ENCODE data around the gene NAIF1. TPM values are rescaled to one million over a fixed set of nuclear protein-coding genes. Genes with fewer than 3 reads are reported as not detected.

NAIF1 gene
- total and polyA plus RNA-seq, 12 donors = 3.2 to 7.2 (median 5.5) TPM

DNA sequence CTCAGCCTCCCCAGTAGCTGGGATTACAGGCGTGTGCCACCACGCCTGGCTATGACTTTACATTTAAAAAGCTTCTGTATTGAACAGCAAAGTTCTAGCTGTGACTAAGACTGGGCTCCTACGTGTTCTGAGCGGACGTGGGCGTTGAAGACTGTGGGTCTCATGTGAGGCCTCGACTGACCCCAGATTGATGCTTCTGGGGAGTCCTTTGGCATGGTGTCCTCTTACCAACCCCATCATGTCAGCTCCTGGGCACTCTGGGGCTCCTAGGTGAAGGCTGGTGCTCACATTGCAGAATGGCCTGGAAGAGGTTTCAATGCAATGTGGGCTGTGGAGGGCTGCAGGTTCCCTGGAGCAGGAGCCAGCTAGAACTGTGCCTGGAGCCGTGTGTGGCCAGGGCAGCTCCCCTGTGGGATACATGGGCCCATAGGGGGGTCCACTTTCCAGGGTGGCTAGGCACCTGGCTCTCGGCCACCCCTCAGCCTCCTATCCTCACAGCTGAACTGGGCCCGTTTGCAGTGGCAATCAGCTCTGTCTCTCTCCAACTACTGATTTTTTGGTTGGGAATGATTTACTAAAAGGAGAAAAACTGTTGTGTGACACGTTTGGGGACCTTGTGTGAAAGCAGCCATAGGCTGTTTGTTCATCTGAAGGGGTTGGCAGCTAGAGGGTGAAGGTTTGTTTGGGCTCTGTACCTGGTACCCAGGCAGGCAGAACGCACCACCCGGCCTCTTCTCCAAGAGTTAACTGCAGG, 30.6 kb upstream of the NAIF1 start:
- peaks cover 0 to 26% (median 10%) of the 10 kb centered on the region in 9 donors for H3K36me3 ChIP-seq
- TF ChIP-seq, protein P1, sequence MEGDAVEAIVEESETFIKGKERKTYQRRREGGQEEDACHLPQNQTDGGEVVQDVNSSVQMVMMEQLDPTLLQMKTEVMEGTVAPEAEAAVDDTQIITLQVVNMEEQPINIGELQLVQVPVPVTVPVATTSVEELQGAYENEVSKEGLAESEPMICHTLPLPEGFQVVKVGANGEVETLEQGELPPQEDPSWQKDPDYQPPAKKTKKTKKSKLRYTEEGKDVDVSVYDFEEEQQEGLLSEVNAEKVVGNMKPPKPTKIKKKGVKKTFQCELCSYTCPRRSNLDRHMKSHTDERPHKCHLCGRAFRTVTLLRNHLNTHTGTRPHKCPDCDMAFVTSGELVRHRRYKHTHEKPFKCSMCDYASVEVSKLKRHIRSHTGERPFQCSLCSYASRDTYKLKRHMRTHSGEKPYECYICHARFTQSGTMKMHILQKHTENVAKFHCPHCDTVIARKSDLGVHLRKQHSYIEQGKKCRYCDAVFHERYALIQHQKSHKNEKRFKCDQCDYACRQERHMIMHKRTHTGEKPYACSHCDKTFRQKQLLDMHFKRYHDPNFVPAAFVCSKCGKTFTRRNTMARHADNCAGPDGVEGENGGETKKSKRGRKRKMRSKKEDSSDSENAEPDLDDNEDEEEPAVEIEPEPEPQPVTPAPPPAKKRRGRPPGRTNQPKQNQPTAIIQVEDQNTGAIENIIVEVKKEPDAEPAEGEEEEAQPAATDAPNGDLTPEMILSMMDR (IDR thresholded peaks at IDR 0.05) = no peak
- H3K27me3 ChIP-seq = no peaks in the 10 kb centered on the region
- peak overlapping the region in 8 of 10 donors; percentile 37 to 61 (median 57) for H3K4me3 ChIP-seq
- peak overlapping the region; percentile 70 to 97 (median 91) for H3K27ac ChIP-seq
- H3K9me3 ChIP-seq = no peaks in the 10 kb centered on the region
- DNase-seq (no peak), ATAC-seq (peak in 1 of 8 donors; percentile 9)
- 59 to 65% methylated on average over 13 of the region's 13 CpGs for WGBS, 2 donors
- H3K4me1 ChIP-seq = peaks cover 41 to 97% (median 77%) of the 10 kb centered on the region in 9 donors
- intact Hi-C loops (cut with DNase I) = no loop called here

DNA sequence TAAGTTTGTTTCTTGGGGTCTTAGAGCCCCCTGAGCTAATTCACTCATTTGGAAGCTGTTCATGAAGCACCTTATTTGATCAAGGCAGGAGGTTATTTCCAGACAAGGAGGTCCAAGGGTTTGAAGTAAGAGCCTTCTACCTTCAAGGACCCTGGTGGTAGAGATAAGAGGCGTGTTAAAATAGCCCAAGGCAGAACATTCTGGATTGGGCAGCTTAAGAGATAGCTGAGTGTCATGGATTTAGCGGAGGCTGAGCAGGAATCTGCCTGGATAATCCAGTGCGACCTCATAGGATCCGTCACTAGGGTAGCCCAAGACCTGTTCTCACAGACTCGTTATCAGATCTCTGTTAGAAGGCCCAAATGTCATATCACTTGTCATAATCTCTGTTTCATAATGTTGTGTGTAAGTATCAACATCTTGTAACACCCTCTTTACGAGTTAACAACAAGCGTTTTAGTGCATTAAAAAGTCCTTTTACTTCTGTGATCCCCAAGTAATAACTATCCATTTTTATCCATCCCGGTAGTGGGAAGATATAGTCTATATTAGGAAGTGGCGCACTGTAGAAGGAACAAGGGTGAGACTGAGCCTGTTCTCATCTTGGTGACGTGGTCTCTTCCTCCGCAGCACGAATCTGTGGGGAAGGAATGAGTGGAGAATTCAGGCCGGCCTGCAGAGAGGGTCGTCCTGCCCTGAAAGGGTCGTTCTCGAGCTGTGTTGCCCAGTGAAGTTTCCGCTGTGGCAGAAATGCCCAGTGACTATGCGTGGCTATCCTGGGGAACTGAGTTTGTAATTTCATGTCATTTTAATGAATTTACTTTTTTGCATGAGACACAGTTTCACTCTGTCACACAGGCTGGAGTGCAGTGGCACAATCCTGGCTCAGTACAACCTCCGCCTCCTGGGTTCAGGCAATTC, 29.8 kb upstream of the NAIF1 start:
- peaks cover 35 to 100% (median 76%) of the 10 kb centered on the region in 9 donors for H3K4me1 ChIP-seq
- no peak overlapping the region for H3K4me3 ChIP-seq
- H3K36me3 ChIP-seq = peaks cover 0 to 17% (median 6%) of the 10 kb centered on the region in 9 donors
- TF ChIP-seq, protein P1 (IDR thresholded peaks at IDR 0.05) = no peak
- 82 to 83% methylated on average over 19 of the region's 19 CpGs for WGBS, 2 donors
- intact Hi-C loops (cut with DNase I) = no loop called here
- no peaks in the 10 kb centered on the region for H3K9me3 ChIP-seq
- ATAC-seq (no peak), DNase-seq (no peak)
- H3K27ac ChIP-seq = peak overlapping the region in 8 of 10 donors; percentile 82 to 97 (median 92)
- no peaks in the 10 kb centered on the region for H3K27me3 ChIP-seq

DNA sequence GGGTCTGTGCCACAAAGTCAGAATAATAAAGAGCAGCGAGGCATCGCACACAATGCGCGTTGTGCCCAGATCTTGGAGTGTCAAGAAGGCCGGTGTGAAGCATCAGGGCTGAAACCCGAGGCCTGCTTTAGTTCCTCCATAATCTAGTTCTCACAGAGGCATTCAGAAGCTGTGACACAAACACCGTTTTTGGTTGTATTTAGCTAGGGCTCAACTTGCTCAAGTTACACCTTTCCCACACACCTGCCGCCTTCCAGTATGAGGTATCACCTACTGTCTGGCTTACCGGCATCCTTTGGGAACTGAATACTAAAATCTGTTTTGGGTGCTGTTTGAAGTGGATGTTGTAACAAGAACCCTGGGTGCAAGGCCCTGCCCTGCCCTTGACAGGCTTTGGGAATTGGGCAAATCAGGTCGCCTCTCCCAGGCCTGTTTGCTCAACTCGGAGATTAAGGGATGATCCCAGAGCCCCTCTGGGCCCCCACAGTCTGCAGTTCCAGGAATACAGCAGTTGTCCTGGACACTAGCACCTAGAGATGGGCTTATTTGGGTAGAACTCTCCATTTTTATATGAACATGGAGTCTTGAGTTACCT, 27.9 kb upstream of the NAIF1 start:
- DNase-seq = no peak
- intact Hi-C loops (cut with DNase I) = loop anchor here in 1 of 10 donors (1.0 kb wide), 1 partner anchor 27 kb away; the partner anchor contains the start of gene SLC25A25
- H3K4me3 ChIP-seq = no peak overlapping the region

More for the DNA sequence above, 27.9 kb upstream of the NAIF1 start:
- Histone ChIP-seq H3K27ac (peak overlapping the region; percentile 44 to 97 (median 86)), H3K9me3 (no peaks in the 10 kb centered on the region), H3K4me1 (peaks cover 24 to 96% (median 72%) of the 10 kb centered on the region in 9 donors), H3K36me3 (no peaks in the 10 kb centered on the region), H3K27me3 (no peaks in the 10 kb centered on the region)
- ATAC-seq = no peak
- TF ChIP-seq, protein P1 (IDR thresholded peaks at IDR 0.05) = no peak
- WGBS, 2 donors = 83 to 86% methylated on average over 11 of the region's 11 CpGs

Measured in heart right ventricle (tissue), 16 donors.